ENCODE results near the gene CREB5.

Gene CREB5

DNA sequence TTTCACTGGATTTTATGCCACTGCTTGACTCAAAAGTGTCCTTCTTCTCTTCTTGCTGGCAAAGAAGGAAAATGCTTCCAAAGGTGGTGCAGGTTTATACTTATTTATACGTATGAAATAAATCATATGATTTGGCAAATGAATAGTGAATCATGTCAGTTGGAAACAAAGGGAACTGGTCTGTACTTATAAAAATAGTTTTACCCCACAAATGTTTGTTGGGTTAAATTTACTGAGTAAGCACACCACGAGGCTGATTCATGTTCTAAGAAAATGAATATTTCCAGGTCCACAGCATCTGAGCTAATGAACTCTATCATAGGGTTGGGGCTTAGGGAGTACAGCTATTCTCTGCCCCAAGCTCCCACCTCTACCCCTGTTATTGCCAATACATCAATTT lies 313.6 kb downstream of the CREB5 start:
- DNase-seq: no peak

DNA sequence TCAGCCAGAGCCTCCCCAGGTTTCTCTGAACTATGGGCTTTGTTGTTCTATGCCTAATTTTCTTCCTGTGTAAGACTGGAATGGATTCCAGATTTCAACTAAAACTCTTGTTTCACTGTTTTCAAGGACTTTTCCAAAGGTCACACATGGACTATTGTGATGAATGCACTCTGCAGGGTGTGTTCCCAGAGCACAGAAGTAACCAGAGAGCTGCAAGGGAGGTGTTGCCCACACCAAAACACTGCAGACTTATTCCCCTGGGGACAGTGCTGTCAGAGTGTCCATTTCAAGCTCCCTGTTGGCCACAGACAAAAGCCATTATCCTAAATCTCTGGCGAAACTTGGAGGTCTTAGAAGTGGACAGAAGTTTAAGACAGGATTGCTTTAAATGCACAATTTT lies 314.2 kb downstream of the CREB5 start:
- DNase-seq: no peak

DNA sequence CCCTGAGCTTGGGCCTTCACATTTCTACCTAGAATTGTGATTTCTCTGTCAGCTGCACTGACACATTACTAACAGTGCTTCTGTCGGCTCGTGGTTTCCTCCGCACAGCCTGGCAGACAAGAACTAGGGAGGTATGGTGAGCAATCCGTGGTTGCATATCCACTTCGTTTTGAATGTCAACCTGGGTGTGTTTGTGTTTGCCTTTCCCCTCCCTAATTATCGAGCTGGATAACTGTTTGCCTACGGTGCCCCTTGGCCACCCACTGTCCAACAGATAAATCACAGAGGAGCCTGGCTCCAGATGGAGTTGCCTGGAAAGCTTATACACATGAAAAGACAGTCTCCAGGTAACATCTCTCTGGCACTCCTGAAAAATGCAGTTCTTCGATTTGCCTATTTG lies 317.0 kb downstream of the CREB5 start:
- DNase-seq: no peak

DNA sequence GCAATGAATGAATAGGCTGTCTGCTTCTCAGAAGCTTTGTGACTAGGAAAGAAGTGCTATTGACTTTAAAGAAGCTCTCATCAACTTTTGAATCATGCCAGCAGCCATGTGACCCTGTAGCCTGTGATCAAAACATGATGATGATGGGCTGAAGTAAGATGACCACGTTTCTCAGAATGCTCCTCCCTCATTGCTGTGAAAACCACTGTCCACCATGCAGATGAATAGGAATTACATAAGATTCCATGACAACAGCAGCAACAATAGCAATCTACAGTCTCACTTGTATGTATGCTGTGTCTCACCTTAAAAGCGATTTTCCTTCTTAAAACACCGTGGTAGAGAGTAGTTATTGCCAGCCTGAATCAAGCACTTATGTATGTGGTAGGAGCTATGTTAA lies 317.4 kb downstream of the CREB5 start:
- DNase-seq: no peak

DNA sequence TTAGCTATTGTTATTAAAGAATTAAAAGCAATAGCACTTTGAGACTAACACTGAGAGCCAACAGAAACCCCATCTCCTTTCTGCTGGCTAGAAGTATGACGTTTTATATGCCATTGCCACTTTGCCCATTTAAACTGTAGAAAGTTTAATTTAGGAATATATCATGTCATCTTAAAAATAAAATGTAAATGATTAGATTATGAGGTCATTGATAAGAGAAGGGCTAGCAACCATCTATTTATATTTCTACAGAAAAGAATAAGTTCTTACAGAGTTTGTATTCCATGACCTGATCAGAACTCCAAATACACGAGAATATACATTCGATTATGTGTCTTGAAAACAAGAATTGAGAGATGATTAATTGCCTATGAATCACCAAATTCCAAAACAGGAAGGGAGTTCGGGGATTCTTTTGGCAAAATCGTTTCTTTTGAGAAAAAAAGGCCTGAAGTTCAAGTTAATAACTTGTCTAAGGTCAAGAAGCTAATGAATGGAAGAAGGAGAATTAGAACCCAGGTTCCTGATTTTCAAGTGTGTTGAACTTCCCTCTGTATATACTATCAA lies 318.9 kb downstream of the CREB5 start:
- no peak for DNase-seq

DNA sequence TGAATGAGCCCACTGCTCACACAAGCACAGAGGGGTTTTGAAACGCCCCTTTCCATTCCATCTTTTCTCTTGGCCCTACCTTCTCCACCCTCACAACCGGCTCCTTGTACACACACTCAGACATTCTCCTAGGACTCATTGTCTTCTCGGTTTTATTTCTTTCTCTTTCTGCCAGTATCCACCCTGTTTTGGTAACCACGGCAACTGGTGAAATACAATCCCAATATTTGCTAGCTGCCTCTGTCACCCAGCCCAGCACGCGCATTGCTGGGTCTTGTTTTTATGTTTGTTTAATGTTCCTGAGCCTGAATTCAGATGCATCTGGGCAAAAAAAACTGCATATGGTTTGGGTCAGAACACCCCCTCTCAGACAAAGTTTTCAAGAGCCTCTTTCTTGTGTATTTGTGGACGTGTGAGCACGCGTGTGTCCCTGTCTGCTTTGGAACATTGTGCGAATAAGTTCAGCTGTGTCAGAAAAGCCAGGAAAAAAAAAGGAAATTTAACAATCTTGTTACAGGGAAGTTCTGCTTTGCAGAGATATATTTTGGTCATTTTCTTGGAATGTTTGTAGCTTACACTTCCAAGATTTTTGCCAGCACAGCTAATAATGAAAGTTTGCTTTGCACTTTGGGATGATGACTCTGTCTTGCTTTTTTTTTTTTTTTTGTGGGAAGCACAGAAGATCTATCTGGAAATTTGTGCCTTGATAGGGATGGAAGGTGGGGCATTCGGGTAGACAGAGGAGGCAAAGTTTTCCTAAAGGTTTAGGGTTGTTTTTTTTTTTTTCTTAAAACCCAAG lies 320.0 kb downstream of the CREB5 start:
- DNase-seq: peak; percentile 77

DNA sequence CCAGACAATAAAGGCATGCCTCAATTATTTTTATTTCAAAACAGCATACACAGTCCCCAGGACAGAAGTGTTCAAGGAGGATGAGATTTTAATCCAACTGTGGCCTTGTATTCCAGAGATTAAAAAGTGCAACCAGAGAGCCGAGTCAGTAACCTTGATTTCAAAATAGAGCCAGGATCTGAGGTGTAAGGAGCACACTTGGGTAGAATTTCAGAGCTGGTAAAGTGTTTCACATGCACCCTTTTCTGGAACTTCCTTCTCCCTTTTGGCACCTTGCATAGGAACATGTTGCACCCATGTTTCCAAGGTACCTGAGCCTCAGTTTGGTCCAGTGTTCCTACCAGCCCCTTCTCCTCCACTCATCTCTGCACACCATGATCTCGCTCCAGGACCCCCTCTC lies 320.7 kb downstream of the CREB5 start:
- DNase-seq: no peak

DNA sequence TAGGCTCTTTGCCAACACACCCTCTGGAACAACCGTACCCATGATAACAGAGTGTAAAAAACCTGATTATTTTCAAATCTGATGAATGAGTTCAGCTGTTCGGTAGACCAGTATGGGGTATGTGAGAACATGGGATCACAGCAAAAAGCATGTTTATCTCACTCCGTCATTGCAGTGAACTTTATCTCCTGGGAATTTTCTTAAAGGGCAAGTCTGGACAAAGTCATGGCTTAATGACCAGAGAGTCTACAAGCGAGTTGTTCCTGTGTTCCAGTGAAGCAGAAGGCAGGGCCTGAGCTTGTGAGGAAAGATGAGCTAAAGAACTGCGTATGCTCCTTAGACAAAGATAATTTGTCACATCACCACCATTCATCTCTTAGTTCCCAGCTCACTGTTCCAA lies 326.1 kb downstream of the CREB5 start:
- DNase-seq: no peak

DNA sequence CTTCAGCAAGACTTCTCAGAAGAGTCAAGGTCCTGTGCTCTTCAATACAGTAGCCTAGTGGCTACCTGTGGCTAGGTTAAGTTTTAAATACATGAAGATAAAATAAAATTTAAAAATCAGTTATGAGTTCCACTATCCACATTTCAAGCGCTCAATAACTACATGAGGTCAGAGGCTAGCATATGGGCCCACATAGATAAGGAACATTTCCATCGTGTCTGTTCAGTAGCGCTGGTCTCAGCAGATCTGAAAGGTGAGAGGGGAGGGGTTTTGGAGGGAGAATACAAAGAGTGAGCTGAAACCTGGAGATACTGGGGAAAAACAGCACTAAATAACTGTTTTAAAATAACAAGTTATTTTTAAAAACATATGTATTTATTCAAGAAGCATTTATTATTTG lies 326.8 kb downstream of the CREB5 start:
- DNase-seq: no peak

DNA sequence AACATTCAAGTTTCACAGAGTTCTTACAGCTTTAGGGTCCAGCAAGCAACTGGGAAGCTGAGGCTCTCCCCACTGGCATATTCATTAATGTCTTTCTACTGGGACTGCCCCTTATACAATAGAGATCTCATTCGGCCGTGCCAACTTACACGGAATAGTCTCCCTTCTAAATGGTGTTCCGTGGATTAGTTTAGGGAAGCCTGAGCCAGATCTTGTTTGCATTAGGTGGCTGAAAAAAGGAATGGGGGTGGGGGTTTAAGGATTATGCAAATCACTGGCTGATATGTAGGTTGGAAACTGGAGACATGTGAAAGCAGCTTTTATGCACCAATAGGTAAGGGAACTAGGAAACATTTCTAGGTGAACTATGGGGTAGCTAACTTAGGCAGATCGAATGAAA lies 327.5 kb downstream of the CREB5 start:
- no peak for DNase-seq

DNA sequence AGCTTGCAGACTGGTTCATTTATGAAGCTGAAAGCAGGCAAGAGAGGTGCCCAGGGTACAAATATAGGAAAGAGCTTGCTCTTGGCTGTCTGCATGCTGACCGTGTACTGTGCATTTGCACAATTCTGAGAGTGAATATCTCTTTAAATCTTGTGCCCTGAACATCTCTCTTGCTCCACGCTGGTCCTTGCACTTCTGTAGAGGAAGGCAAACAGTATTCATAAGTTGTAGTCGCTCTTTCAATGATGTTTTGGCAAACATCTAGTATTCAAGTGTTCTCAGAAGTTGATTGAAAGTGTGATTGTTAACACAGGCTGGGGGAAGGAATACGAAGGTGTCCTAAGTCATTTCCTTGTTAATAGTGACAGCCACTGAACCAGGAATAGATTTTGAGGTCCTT lies 332.6 kb downstream of the CREB5 start:
- DNase-seq: no peak

DNA sequence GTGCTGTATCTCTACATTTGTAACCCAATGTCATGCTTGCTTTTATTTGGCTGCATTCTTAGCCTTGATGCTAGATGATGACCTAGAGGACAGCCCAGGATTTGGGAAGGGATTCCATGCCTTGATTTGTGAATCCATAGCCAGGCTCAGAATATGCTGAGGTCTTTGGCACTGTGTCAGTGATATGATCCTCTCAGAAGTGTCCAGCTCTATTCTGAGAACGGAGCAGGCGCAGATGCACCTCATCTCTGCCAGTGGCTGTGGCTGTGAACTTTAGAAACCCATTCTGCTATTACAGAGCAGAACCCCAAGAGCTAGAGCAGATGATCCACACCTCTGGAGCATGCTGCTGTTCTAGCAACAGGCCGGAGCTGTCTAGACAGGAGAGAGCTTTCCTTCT lies 333.0 kb downstream of the CREB5 start:
- no peak for DNase-seq

DNA sequence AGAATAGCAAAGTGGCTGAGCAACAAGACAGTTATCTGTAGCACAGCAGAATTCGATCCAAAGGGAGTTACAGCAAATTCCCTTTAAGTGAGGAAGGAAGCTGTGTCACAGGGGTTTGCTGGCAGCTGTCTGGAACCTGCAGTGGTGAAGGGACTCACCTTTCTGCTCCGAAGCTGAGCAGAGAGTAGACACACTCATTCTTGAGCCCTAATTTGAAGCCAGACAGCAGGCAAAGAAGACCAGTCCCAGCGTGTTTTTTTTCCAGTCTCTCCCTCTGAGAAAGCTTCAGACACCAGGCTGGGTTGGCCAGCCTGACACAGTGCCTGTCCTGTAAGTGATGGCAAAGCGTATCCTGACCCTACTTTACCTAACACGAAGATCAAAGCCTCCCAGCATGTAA lies 335.1 kb downstream of the CREB5 start:
- no peak for DNase-seq

DNA sequence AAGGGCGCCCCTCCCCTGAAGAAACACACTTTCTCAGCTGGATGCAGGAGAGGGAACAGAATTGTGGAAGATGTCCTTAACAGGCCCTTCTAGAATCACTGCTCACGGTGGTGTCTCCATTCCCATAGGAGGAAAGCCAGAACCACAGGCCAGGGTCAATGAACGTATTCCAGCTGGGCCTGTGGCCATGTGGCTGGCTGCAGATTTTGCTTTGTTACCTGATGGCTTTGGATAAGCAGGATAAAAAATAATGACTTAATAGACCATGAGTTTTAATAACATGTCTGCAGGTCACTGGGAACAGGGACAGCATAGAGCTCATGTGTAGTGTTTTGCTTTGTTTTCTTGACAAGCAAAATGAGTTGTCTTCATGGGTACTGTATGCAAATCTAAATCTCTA lies 335.5 kb downstream of the CREB5 start:
- no peak for DNase-seq

DNA sequence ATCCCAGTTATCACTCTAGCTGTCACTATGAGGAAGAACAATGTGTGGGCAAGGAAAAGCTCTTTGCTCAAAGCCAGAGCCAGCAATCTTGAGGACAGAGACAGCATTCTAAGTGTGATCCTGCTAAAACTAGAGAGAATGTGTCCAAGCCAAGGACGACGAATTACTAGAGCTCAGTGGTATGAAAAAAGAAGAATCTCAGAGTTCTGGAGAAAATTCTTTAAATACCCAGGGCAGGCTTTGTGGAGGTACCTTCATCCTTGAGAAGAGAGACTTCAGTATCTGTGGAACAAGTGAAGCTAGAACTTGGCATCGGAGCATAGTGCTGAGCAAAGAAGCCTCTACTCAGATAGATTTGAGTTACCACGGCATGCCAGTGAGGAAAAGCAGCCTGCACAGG lies 336.0 kb downstream of the CREB5 start:
- DNase-seq: no peak

DNA sequence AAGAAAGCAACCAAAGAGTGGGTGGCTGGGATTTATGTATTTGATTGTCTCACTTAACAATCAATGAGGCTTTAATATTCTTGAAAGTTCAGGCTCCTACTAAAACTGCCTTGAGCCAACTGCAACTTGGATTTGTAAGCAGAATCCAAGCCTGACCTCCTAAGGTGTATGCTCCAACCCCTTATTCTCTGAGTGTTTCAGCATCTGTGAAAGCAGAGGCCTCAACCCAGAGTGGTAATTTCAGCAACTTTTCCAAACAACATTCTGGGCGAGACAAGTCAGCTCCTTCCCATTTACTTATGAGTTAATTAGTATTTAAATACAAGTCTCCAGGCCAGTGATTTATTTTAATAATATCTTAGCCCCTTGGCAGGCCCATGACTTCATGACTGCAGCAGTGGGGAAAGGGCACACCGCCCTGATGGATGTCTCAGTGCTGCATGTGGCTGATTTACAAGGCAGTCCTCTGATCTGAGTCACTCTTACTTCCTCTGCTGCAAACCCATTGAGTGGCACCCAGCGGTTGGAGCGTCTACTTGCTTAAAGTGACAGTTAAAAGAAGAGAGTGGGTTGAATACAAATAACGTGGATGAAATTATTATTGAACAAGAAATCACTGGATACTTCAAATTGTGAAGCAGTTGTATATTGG lies 336.7 kb downstream of the CREB5 start:
- no peak for DNase-seq

DNA sequence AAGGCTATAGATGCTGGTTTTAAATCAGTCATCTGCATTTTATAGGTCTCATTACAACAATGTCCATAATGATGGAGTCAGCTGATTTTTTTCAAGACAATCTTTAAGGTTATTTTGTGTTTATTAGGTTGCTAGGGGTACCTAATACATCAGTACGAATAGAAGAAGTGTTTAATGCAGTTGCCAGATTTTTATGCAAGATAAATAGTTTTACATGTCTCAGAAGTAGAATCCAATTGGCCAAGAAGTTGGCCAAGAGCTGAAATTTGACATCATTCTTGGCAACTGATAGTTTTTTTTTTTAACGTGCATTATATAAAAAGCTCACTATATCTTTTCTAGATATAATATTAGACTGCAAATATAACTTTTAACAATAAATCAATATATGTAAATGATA lies 337.3 kb downstream of the CREB5 start:
- DNase-seq: no peak

DNA sequence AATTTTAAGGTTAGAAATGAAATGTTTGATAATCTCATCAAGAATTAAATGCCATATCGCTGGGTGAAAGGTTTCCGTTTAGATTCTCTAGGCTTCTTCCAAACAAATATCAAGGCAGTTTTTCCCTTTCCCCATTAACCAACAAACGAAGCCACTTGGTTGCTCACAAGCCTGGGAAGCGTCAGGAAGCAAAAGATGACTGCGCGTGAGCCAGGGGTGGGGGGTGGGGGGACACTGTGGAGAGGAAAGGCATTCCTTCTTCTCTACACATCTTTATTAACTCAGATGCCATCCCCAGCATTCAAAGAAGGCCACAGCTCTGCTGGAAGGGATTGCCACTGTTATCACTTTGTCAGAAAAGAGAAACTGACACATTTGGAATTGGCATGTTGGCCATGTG lies 338.7 kb downstream of the CREB5 start:
- DNase-seq: no peak

DNA sequence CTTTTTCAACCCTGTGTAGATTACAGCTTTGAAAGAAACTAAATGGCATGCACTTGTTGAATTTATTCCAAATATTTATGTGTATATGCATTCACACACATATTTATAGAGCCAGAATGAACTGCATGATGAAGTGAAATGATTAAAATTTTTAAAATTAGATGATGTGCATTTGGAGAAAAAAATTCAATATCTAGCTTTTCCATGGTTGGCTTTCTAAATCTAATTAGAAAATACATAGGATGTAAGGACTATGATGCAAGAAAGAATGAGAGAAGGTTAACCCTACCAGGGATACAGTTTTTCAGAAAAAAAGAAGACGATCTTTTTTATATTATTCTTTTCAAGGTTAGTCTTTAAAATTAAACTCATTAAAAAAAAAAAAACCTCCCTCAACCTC lies 341.3 kb downstream of the CREB5 start:
- no peak for DNase-seq

DNA sequence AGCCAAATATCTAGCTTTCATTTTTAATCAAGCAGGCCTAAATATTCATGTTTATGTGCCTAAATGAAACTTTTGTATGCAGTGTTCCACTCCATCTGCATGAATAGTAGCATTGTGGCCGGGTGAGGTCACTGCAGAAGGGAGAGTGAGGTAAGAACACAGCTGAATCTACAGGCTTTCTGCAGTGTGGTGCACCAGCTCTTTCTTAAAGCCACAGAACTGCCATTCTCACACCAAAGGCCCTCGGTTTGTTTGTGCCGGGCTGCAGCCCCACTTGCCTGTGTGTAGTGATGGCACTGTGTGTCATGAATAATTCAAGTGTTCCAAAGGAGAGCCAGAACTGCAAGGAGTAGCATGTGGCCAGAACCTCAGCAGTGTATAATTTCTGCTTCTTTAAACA lies 341.7 kb downstream of the CREB5 start:
- peak; percentile 60 for DNase-seq

DNA sequence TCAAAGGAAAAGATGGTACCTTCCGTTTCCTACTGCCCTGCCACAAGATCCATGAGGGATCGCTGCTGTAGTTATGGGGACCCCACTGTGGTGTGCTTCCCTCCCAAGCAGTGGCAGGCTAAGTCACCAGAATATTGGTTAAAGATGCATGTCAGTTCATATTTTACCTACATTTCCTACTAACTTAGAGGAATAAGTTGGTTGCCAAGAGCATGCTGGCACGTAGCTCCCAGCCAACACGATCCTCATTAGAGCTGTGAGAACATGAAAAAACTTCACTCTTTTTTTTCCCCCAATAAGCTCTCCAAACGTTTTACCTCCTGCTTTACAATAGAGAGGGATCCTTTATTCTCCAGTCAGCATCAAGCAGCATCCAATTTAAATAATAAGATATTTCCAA lies 342.1 kb downstream of the CREB5 start:
- DNase-seq: no peak

DNA sequence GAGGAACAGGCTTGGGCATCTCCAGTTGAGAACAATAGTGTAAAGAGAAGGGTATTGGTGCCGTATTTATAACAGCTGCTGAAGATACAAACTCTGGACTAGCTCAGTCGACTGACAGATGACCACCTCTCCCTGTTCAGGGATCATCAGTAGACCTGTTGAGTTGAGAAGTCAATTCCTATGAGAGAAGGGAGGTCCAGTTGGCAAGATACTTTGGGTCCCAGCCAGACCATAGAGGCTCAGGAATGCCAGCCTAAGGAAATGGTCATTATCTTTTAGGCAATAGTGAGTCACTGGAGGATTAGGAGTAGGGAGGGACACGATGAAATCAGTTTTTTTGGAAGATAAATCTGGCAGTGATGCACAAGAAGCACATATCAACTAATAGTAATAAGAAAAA lies 342.9 kb downstream of the CREB5 start:
- no peak for DNase-seq

DNA sequence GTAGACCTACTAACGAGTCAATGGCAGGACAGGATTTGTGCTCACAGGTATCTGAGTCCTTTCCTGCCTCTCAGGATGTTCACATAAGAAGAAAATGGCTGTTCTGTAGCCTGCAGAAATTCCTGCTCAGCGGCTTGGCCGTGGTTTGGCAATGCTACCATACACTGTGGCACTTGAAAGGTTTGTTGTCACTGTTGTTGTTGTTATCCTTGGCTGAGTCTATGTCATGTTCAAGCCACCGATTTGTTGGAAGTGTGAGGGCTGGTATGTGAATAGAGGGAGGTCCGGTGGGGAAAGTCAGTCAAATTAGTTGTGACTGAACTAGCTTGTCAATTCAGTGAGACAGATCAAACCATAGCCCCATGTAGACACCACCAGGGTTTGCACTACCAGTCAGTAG lies 345.9 kb downstream of the CREB5 start:
- DNase-seq: no peak

DNA sequence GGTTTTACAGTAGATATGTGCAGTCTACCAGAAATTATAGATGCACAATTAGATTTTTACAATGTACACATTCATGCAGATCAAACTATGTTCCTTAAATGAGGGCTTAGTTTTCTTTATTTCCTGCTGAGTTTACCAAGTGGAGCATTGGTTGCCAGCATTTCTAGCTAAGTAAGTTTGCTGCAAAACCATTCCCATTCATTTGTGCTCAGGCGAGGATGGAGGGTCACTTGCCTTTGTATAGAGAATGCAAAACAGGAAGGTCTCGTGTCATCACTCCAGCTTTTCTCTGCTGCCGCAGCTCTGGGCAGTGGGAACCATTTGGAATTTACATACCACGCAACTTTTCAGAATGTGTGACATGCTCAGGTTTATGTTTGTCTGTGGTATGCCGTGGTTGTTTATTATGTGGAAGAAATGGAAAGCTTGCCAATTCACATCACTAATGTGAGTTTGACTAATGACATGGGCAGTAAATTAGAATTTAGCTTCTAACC lies 347.2 kb downstream of the CREB5 start:
- DNase-seq: no peak

All from left hindlimb (tissue), 1 donor.